HG03575 (cell line): ENCODE results near the gene OR52W1.
"Not testable (repeated sequence)": the region's sequence is repeated elsewhere in the genome, so short reads cannot be mapped to it uniquely, and the experiment has no call there.

Experiments used
- ATAC-seq: cut with Tn5 transposase; IDR thresholded peaks from one replicate; pipeline ENCODE4 v1.9.1; 2021; ENCODE audit not compliant: unreplicated experiment, insufficient number of reproducible peaks, low FRiP score; ENCODE audit errors: extremely low read depth

Gene OR52W1

DNA sequence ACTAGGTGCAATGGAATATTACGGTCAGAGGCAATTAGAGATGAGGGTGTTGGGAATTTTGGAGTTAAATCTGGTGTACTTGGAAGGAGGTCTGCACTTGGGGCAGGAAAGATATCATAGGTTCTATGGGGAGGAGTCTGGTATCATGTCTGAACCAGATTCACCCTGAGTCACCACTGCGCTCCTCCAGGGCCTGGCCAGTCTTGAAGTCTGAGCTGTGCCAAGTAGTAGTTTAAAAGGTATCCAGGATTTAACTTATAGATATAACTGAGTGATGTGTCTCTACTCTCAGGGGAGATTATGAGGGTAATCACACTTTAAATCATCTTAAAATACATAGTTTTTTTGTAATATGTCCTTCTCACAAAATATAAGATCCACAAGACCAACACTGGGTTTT lies 46.5 kb downstream of the OR52W1 start:
- ATAC-seq, result no peak

- ATAC-seq, result no peak
Measured at GRCh38 chr11:6248248-6248647, 49.2 kb downstream of the OR52W1 start.

GRCh38 chr11:6248897-6249296 lies 49.9 kb downstream of the OR52W1 start:
- ATAC-seq, result not testable (repeated sequence)
